Stimulated activated CD8-positive, alpha-beta memory T cell treated with anti-CD3 and anti-CD28 coated beads, Interleukin-4, amount 100 ng/mL, for 4 hours (primary cell): ENCODE data around the gene KIFC3.
A peak's percentile ranks its signal among the peaks of the same experiment; 100 is the strongest.
"Not testable (repeated sequence)": the region's sequence is repeated elsewhere in the genome, so short reads cannot be mapped to it uniquely, and the experiment has no call there.

Source experiments
- DNase-seq, 2 donors: peaks; one replicate each; pipeline ENCODE4 v3.0.0-alpha.2; 2020; ENCODE audit warnings: low read depth in 2 of 2, low spot score in 1 of 2

The KIFC3 gene

GRCh38 chr16:57802341-57803133, at the start of gene KIFC3:
KIFC3 (minus strand) TSS chr16:57802491; CDS start chr16:57798243, 4,248 bp downstream.
- DNase-seq, result peak; percentile 41 to 68

DNA sequence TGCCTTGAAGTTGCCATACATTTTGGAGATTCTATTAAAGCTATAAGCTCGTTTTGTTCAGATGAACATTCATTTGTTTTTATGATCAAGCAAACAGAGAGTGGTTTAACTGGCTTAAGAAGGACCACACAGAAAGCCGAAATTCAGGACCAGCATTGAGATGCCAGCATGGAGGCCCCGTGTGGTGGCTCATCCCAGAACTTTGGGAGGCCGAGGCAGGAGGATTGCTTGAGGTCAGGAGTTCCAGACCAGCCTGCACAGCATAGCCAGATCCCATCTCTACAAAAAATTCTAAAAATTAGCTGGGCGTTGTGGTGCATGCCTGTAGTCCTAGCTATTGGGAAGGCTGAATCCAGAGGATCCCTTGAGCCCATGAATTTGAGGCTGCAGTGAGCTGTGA, 45.9 kb upstream of the KIFC3 start:
- no peak for DNase-seq

DNA sequence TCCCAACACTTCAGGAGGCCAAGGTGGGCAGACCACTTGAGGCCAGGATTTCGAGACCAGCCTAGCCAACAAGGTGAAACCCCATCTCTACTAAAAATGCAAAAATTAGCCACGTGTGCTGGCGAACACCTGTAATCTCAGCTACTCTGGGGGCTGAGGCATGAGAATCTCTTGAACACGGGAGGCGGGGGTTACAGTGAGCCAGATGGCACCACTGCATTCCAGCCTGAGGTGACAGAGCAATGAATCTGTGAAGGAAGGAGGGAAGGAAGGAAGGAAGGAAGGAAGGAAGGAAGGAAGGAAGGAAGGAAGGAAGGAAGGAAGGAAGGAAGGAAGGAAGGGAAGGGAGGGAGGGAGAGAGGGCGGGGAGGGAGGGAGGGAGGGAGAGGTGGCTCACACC, 44.6 kb upstream of the KIFC3 start:
- not testable (repeated sequence) for DNase-seq

DNA sequence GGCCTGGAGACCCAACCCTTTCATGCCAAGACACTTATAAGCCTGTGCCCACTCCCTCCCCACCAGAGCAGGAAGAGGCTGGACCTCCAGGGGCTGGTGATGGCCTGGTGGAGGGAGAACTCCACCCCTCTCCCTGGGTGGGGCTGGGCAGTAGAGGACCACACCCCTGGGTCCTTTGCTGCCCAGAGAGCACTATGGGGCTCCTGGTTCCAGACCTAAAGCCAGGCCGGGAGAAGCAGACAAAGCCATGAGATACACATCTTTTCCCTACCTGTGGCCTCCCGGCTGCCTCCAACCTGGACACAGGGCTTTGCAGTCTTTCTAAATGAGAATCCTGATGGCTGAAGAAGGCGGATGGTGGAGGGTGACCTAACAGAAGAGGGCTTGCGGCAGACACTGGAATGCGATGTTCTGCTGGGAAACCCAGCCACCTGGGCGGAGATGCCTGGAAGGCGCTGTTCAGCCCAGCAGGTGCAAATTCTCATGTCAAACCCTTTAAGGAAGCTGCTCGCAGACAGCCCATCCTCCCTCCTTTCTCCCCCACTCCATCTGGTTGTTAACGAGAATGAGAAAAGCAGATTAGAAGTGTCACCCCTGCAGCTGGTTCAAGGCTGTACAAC, 43.9 kb upstream of the KIFC3 start:
- DNase-seq, result no peak

- DNase-seq, result no peak
Measured at GRCh38 chr16:57845115-57845514, 42.8 kb upstream of the KIFC3 start.

- DNase-seq, result no peak
Measured at GRCh38 chr16:57844416-57845030, 42.2 kb upstream of the KIFC3 start.

DNA sequence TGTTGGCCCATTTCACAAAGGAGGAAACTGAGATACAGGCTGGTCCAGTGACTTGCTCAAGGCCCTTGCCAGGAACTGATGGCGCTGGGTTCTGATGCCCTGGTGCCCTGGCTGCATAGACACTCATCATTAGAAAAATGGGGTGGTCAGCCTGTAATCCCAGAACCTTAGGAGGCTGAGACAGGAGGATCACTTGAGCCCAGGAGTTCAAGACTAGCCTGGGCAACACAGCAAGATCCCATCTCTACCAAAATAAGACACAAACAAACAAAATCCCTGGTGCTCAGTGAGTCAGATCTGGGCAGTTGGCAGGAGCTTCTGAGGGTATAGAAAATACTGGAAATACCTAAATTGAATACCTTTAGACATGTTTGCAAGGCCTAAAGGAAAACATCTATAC, 41.1 kb upstream of the KIFC3 start:
- no peak for DNase-seq

GRCh38 chr16:57842601-57843000, 40.3 kb upstream of the KIFC3 start:
- DNase-seq, result no peak

GRCh38 chr16:57840833-57841232, 38.5 kb upstream of the KIFC3 start:
- DNase-seq, result no peak

DNA sequence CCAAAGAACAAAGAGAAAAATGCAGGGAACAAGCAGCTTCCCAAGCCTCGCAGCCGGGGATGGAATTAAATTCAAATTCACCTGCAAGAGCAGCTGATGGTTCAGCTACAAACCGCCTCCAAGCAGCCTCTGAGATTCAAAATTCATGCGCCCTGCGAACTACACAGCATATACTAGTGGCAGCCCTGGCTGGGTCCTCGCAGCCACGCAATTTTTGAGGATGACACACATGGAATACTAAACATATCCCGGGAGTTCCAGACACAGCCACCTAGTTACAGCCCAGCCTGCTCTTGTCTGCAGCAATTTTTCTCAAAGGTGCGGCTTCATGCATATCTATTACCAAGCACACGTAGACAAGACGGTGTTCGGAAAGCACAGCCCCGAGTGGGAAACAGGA, 35.9 kb upstream of the KIFC3 start:
- DNase-seq, result no peak

GRCh38 chr16:57837305-57838125, 35.2 kb upstream of the KIFC3 start:
- no peak for DNase-seq

GRCh38 chr16:57835439-57835838, 33.1 kb upstream of the KIFC3 start:
- not testable (repeated sequence) for DNase-seq

GRCh38 chr16:57834936-57835335, 32.6 kb upstream of the KIFC3 start:
- DNase-seq, result no peak

DNA sequence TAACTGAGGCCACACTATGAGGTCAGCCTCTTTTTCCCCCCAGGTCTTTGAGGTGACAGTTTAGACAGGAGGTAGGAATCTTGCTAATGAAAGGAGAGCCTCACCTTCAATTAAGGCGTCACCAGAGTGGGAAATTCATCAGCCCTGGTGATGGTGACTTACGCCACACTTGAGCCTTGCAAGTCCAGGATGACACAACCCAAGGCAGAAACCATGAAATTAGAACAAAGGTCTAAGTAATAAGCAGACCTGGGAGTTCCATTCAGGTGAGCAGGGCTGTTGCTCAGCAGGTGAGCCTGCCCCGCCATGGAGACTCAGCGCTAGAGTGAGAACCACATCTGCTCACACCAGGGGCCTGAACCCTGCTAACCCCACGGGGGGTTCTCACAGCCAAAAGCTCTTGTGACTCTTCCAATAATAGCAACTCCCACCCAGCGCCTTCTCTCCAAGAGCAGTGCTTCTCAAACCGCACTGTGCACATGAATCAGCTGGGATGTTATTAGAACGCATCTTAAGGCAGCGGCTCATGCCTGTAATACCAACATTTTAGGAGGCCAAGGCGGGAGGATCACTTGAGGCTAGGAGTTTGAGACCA, 28.7 kb upstream of the KIFC3 start:
- DNase-seq, result no peak

- DNase-seq, result no peak
Measured at GRCh38 chr16:57829969-57830360, 27.7 kb upstream of the KIFC3 start.

GRCh38 chr16:57828272-57829161, 26.2 kb upstream of the KIFC3 start:
- no peak for DNase-seq

DNA sequence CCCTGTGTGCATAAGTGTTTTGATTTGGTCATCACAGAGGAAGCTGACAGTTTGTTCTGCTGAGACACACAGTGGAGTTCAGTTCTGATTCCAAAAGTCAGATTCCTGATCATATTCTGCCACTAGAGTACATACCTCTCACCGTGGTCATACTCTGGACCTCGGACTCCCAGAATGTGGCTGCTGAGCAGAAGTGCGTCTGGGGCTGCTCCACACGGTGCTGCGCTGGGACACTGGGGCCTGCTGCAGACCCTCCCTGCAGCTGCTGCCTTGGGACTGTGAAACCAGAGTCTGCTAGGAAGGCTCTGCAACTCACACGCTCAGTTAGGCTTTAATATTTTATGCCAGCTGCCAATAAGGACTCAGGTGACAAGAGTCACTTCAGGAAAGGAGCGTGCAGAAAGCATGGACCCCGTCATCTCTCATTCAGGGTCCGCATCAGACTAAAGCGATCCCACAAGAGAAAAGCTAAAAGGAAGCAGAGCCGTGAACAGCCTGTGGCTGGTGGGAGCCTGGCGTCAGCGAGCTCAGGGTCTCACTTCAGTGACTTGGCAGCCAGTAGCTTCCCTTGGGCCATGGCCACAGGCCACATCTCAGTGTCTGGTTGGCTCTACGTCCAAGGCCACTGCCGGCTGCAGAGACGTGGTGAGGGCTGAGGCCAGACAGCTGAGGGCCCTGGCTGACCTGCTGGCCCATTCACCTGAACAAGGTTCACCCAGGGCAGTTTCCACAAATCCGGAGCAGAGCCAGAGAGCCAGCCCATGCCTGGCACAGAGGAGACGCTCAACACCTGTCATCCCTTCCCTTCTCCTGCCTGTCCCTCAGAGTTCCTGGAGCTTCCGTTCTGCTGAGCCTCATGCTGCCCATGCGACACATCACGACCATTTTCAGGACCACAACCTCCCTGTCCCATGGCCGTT, 24.7 kb upstream of the KIFC3 start:
- DNase-seq, result no peak

DNA sequence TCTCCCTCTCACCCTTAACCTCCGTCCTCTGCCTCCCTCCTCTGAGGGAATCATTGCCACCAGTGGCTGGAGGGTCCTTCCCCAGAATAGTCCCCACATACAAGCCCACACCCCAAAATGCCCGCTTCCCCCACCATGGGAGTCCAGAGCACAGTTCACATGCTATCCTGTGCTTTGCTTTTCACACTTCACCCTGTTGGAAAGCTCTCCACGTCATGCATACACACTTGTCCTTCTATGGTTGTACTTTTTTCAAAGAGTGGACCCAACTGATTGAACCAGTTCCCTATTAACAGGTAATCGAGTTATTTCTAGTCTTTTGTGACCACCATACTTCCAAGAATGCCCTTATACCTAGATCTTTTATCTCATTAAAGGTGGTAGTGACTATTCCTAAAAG, 23.8 kb upstream of the KIFC3 start:
- DNase-seq, result no peak
